RPMI7951 (cell line): Measurements from ENCODE around the gene STX16. TPM values are rescaled to one million over a fixed set of nuclear protein-coding genes. Genes with fewer than 3 reads are reported as not detected.

Experiments
- DNase-seq: peaks from one replicate; pipeline ENCODE4 v3.0.0-alpha.2; 2012; ENCODE audit warnings: low read depth
- total RNA-seq: library from RNA; depleted of rRNA; stranded (reverse); fragments of >200 nt; shearing (Covaris generic); gene quantifications from 2 replicates; pipeline ENCODE4 v1.2.3, GENCODE V29; 2014; rRNA removed

Gene STX16, protein sequence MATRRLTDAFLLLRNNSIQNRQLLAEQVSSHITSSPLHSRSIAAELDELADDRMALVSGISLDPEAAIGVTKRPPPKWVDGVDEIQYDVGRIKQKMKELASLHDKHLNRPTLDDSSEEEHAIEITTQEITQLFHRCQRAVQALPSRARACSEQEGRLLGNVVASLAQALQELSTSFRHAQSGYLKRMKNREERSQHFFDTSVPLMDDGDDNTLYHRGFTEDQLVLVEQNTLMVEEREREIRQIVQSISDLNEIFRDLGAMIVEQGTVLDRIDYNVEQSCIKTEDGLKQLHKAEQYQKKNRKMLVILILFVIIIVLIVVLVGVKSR
- total RNA-seq: 12.5 and 17.6 TPM in 2 replicates

GRCh38 chr20:58650776-58651558 lies at the start of gene STX16:
STX16 (plus strand) TSS chr20:58651283; CDS start chr20:58652007, 724 bp downstream.
- peak; percentile 96 for DNase-seq

- no peak for DNase-seq
Observed at GRCh38 chr20:58602124-58602523, 49.0 kb upstream of the STX16 start.

- peak; percentile 41 for DNase-seq
Observed at GRCh38 chr20:58603721-58604120, 47.4 kb upstream of the STX16 start.

GRCh38 chr20:58604128-58604881 lies 46.8 kb upstream of the STX16 start:
- DNase-seq: no peak

DNA sequence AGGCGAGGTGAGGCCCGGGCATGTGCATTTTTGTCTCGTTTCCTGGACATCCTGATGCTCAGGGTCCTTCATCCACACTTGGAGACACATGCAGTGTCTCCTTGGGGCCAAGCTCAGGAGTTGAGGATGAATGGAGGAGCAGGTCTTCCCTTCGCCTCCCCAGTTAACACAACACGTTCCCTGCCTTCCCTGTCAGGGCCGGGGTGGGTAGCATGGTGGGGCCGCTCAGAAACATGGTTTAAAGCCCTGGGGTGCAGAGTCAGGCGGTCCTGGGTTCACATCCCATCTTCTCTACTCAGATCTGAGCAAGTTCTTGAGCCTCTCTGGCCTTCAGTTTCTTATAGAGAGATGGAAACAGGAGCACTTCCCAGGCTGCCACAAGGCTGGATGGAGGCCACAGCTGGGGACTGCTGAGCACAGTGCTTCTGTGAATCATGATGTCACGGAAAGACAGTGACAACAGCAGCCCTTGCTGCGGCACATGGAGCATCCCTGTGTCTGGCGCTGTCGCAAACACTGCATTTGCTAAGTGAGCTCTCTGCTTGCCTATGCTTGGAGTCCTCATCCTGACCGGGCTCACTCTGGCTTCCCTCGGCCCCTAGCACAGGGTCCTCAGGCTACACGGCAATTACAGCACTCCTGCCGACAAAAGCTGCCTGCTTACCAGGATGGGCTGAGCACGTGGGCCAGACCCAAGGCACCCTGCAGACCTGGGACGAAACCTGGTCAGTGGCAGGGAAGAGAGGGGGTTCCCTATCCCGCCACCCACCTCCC lies 45.6 kb upstream of the STX16 start:
- DNase-seq: no peak

DNA sequence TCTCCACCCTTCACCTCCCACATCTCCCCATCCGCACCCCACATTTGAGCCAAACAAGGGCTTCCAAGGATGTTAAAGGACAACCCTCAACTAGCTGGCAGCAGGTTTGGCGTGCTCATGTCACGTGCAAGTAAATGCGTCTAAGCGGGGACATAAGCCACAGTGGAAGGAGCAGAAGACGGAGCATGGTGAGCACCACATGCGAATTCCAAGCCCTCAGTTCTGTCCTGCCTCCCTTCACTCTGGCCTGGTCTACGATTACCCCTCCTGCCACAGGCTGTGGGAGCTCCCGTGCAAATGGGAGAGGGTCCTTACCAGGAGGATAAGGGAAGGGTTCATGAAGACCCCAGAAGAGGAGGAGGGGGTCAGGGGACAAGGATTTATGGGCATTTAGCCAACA lies 44.9 kb upstream of the STX16 start:
- no peak for DNase-seq

GRCh38 chr20:58608096-58608840 lies 42.8 kb upstream of the STX16 start:
- DNase-seq: no peak

DNA sequence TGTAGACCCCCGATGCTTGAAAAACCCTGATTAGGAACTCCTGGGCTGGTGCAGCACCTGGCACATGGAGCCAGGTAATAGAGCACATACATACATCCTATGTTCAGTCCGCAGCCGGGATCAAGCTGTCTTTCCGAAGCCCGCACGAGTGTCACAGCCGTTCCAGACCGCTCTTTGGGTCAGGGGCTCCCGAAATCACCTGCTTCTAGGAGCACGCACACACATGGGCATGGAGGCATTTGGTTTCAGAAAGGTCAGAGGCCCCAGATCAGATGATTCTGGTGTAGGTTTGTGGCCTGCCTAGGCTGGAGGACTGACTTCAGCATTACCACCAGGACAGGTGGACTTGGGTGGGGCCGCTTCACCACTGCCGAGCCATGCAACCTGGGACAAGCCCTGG lies 42.1 kb upstream of the STX16 start:
- no peak for DNase-seq

DNA sequence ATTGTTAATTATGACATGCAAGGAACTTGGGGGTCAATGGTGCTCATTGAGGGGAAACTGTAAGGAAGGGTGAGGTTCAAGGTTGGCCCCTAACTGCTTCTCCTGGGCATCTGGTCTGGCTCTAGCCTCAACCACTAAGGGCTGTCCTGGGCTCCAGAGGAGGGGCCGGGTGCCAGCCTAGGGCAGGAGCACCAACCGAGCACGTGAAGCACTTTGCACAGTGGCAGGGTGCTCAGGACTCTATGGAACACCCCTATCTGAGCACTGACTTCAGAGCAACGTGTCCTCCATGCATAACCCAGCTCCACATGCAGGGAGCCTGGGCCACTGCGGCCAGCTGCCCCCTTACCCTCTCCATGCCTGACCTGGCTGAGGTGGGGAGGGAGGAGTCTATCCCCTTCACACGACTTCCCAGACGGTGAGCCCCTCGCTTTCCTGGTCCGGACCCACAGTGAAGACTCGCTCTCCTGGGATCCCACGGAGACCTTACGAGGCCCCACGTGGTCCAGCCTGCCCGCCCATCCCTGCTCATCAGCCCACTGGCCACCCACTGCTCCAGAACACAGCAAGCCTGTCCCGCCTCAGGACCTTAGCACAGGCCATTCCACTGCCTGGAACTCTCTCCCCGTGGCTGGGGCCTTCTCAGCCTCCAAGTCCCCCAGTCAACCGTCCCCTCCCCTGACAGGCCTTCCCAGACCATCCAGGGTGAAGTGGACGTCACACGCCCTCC lies 40.8 kb upstream of the STX16 start:
- DNase-seq: no peak

DNA sequence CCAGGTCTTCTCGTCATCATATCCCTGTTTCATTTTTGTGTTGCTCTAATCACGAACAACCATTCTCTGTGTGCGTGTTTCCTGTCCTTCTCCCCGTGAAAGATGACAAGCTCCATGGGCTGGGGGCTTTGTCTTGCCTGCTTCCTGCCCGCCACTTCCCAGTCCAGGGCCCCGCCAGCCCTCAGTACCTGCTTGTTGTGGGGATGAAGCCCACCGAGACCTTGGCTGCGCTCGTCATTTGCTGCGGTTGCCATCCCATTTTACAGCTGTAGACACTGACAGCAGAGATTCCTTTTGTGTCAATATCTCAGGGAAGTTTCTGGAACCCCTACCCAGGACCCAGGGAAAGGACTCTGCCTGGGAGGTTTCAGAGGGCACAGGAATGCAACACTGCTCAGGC lies 40.3 kb upstream of the STX16 start:
- no peak for DNase-seq

DNA sequence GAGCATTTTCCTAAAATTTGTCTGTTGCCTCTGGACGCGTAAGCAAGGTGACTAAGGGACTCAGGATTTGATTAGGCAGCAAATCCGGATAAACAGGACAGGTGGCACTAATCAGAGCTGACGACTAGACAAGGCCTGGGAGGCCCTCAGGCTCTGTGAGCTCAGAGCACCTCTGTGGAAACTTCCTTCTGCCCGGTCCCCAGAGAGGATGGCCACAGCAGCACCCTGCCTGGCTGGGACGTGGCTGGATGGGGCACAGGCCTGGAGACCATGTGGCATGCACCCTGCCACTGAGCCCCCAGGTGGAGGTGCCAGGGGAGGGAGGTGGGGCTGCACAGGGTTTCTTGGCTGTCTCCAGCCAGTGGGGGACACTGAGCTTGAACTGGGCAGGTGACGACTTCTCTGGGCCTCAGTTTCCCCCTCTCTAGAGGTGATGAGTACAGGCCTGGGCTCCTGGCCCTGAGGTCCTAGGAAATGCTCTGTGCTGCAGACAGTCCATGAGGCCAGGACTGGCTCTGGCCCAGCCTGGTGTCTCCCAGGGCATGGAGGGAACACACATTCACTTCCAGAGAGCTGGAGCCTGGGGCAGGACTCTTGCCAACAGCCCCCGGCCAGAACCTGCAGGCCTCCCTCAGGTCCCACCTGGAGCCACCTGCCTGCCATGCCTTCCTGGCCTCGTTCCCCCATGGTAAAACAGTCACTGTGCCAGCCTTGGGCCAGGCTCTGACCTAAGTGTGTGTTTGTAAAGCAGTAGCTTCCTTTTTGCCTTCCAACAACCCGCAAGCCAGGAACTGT lies 39.6 kb upstream of the STX16 start:
- no peak for DNase-seq

- DNase-seq: no peak
Observed at GRCh38 chr20:58612121-58612691, 38.9 kb upstream of the STX16 start.

DNA sequence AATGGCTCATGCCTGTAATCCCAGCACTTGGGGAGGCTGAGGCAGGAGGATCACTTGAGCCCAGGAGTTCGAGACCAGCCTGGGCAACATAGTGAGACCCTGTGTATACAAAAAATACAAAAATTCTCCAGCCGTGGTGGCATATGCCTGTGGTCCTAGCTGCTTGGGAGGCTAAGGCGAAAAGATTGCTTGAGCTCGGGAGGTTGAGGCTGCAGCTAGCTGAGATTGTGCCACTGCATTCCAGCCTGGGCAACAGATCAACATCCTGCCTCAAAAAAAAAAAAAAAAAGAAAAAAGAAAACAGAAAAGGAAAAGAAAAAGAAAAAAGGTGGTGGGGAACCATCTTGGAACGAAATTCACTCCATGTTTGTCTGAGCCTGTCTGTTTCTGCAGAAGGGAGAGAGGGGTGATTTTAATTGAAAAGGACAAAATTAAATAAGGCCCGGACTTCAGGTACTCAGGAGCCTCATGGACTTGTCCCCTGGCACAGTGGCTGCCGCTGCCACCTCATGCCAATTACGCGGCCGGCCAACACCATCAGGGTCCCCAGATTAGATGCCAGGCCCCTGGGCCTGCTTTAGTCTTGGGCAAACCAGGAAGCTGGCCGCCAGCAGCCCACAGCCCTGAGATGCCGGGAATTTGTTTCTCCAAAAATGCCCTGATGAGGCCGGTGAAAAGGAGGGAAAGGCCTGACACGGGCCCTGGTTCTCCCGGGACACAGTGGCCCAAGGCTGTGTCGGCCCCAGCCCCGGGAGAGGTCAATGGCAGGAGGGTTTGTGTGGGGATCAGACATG lies 37.8 kb upstream of the STX16 start:
- no peak for DNase-seq

- no peak for DNase-seq
Observed at GRCh38 chr20:58614366-58614765, 36.7 kb upstream of the STX16 start.

DNA sequence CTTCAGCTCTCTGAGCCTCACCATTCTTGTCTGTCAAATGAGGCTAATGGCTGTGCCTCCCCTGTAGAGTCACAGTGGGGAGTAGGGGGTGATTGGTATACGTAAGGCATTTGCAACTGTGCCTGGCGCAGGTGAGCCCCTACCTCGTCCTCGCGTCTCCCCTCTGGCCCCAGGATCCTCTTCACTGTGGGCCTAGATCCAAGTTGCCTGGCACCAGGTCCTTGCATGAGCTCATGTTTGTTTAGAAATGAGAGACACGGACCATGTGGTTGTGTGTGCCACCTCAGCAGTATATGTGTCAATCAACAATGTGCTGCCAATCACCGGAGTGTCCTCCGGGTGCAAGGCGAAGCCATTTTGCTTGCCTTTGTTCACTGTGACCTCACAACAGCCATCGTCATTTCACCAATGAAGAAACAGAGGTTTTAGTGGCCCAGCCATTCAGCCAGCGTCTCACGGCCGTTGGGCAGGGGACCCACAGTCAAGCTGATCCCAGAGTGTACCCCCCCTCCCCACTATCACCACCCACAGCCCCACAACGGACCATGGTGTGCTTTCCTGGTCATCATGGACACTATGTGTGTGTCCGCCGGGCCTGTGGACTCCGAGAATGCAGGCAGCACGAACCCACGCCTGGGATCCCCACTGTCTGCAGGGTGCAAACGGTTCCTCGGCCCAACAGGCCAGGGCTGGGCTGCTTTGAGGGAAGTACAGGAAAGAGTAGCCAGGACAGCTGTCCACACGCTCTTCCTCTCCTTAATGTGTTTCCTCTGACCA lies 35.9 kb upstream of the STX16 start:
- no peak for DNase-seq

GRCh38 chr20:58616411-58616810 lies 34.7 kb upstream of the STX16 start:
- no peak for DNase-seq

GRCh38 chr20:58617158-58617557 lies 33.9 kb upstream of the STX16 start:
- no peak for DNase-seq
